ENCODE data around the gene ZIK1. TPM values are rescaled to one million over a fixed set of nuclear protein-coding genes. Genes with fewer than 3 reads are reported as not detected.

Gene ZIK1
- total and polyA plus RNA-seq, 9 of the 15 experiments (the other 6 are each of a cell fraction or from before 2014, with no cell fraction given), result 0.03 to 0.42 (median 0.15) TPM; not detected in 1

DNA sequence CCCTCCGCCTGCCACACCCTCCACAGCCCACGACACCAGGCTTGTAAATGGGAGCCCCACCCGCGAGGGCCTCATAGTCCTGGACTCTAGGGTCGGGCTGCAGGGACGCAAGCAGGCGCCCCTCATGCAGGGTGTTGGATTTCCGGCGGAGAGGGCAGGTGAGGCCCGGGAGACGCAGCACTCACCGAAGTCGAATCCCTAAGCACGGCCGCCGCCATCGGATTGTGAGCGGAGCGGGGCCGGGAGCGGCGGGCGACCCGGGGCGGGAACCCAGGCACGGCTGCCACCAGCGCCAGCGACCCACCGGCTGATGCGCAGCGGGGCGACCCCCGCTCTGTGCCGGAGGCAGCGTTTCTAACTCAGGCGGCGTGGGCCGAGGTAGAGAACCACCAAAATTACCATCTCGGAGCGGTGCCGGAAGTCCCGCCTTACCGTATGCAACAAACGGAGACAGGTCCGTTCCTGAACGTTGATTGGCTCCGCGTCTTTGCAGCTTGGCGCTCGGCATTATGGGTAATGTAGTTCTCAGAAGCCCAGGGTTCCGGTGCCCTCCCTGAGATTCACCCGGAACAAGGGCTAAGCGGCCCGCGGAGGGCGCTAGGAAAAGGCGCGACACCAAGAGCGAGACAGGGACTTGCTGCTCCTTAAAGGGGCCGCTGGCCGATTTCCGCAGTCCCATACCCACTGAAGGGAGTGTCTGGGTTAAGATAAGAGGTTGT lies 5.3 kb upstream of the ZIK1 start, which contains the start of gene ZNF416 (continued):
- TF ChIP-seq KLF13 (tag; IDR thresholded peaks at IDR 0.05; ENCODE audit: borderline replicate concordance, low read depth) (no peak), PTTG1 (tag; IDR thresholded peaks at IDR 0.05; ENCODE audit: low read depth) (no peak), MTA2 (IDR thresholded peaks at IDR 0.05; ENCODE audit: low read depth) (no peak), CAMTA2 (CRISPR knock-in tag; conservative IDR thresholded peaks at IDR 0.05) (no peak), STAT5A (IDR thresholded peaks at IDR 0.05; ENCODE audit: borderline replicate concordance, low read length) (no peak), CBFA2T2 (conservative IDR thresholded peaks at IDR 0.05) (no peak), ZNF146 (CRISPR knock-in tag; IDR thresholded peaks at IDR 0.05; ENCODE audit: unreplicated experiment) (no peak), ETV1 (tag; conservative IDR thresholded peaks at IDR 0.05; ENCODE audit: low read depth) (0 out of 2 replicates have a peak, but pooled peaks have one; percentile 19), TCF3 (CRISPR knock-in tag; IDR thresholded peaks at IDR 0.05) (no peak), PCBP1 (IDR thresholded peaks at IDR 0.05; ENCODE audit: low read depth, low read length, poor library complexity, severe bottlenecking) (peak; percentile 24), SMC3 (conservative IDR thresholded peaks at IDR 0.05; ENCODE audit: insufficient read depth, low read depth, low read length) (no peak), RBM14 (IDR thresholded peaks at IDR 0.05; ENCODE audit: borderline replicate concordance, insufficient read depth, low read depth, low read length) (no peak), TEAD2 (tag; IDR thresholded peaks at IDR 0.05) (no peak), RBM25 (IDR thresholded peaks at IDR 0.05; ENCODE audit: low read depth, low read length, severe bottlenecking) (peak; percentile 69), ZNF668 (CRISPR knock-in tag; IDR thresholded peaks at IDR 0.05) (no peak), ZNF57 (CRISPR knock-in tag; IDR thresholded peaks at IDR 0.05) (no peak), PCBP2 (IDR thresholded peaks at IDR 0.05; ENCODE audit: low read depth, low read length, poor library complexity, severe bottlenecking) (no peak), GTF2A2 (tag; IDR thresholded peaks at IDR 0.05) (no peak), ZSCAN29 (IDR thresholded peaks at IDR 0.05) (no peak), MEIS2 (IDR thresholded peaks at IDR 0.05; ENCODE audit: partially characterized antibody) (peak; percentile 8), POLR2H (tag; IDR thresholded peaks at IDR 0.05; ENCODE audit: low read depth) (no peak), MBD2 (IDR thresholded peaks at IDR 0.05; ENCODE audit: borderline replicate concordance, low read depth) (peak; percentile 83)
- TF ChIP-seq, protein P1, sequence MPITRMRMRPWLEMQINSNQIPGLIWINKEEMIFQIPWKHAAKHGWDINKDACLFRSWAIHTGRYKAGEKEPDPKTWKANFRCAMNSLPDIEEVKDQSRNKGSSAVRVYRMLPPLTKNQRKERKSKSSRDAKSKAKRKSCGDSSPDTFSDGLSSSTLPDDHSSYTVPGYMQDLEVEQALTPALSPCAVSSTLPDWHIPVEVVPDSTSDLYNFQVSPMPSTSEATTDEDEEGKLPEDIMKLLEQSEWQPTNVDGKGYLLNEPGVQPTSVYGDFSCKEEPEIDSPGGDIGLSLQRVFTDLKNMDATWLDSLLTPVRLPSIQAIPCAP (CRISPR knock-in tag; IDR thresholded peaks at IDR 0.05; ENCODE audit: borderline replicate concordance), result no peak
- TF ChIP-seq, protein P2, sequence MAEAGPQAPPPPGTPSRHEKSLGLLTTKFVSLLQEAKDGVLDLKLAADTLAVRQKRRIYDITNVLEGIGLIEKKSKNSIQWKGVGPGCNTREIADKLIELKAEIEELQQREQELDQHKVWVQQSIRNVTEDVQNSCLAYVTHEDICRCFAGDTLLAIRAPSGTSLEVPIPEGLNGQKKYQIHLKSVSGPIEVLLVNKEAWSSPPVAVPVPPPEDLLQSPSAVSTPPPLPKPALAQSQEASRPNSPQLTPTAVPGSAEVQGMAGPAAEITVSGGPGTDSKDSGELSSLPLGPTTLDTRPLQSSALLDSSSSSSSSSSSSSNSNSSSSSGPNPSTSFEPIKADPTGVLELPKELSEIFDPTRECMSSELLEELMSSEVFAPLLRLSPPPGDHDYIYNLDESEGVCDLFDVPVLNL (CRISPR knock-in tag; IDR thresholded peaks at IDR 0.05; ENCODE audit: low read depth), result no peak
- TF ChIP-seq, protein P3, sequence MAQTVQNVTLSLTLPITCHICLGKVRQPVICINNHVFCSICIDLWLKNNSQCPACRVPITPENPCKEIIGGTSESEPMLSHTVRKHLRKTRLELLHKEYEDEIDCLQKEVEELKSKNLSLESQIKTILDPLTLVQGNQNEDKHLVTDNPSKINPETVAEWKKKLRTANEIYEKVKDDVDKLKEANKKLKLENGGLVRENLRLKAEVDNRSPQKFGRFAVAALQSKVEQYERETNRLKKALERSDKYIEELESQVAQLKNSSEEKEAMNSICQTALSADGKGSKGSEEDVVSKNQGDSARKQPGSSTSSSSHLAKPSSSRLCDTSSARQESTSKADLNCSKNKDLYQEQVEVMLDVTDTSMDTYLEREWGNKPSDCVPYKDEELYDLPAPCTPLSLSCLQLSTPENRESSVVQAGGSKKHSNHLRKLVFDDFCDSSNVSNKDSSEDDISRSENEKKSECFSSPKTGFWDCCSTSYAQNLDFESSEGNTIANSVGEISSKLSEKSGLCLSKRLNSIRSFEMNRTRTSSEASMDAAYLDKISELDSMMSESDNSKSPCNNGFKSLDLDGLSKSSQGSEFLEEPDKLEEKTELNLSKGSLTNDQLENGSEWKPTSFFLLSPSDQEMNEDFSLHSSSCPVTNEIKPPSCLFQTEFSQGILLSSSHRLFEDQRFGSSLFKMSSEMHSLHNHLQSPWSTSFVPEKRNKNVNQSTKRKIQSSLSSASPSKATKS (CRISPR knock-in tag; IDR thresholded peaks at IDR 0.05), result no peak

Measured in K562 (cell line).